GM18873 (cell line): Measurements from ENCODE around the gene VWC2L.

Experiments used
- ATAC-seq: cut with Tn5 transposase; IDR thresholded peaks from one replicate; pipeline ENCODE4 v1.9.1; 2021; ENCODE audit warnings: mild to moderate bottlenecking, moderate library complexity, moderate number of reproducible peaks; ENCODE audit not compliant: unreplicated experiment, low FRiP score

VWC2L gene

GRCh38 chr2:214465363-214466146, 54.7 kb downstream of the VWC2L start:
- ATAC-seq = no peak

DNA sequence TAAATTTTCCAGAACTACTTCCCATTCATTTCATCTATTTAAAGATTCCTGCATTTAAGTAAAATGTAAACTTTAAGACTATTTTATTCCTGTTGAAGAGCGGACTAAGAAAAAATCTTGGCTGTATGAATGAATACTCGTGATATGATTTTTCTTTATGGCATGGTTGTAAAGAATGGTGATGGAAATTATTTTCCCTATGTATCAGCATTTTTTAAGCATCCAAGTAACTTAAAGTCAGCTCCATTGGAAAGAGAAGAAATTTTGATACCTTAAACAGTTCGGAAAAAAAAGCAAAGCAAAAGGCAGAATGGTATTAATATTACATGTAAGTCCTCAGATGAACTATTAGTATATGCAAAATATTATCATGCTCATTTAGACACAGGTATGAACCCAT, 58.9 kb downstream of the VWC2L start:
- ATAC-seq = no peak

DNA sequence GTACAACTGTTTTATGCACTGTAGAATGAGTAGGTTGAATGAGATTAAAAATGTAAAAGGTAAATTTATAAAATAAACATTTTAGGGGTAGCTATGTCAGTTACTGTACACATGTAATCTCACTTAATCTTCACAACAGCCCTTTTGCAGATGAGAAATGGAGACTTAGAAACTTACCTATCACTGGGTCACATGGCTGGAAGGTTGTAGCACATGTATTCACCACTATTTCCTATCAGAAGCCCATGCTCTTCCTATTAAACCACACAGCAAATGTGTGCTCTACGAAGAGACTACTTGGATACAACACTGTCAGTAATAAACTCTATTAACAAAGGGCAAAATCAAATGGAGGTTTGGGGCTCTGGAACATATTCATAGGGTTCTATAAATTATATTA, 60.5 kb downstream of the VWC2L start:
- no peak for ATAC-seq

GRCh38 chr2:214471990-214472389, 61.1 kb downstream of the VWC2L start:
- no peak for ATAC-seq

- no peak for ATAC-seq
Measured at GRCh38 chr2:214477305-214477704, 66.5 kb downstream of the VWC2L start.

- no peak for ATAC-seq
Measured at GRCh38 chr2:214481204-214481603, 70.3 kb downstream of the VWC2L start.

- ATAC-seq = no peak
Measured at GRCh38 chr2:214482728-214483127, 71.9 kb downstream of the VWC2L start.

DNA sequence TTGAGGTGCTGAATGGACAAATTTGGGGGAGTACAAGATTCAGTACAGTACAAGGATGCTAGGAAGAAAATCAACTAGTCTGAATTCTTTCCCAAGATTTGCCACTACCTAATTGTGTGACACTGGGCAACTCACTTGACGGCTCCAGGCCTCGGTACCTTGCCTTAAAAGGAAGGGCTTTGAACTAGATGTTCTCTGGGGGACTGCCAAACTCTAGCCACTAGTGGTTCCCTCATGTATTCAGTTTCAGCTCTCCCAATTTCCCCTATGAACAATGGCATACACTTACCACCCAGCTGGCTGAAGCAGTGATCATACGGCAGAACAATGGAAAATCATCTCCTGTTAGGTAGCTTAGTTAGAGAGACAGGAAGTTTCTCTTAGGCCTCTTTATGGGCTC, 73.4 kb downstream of the VWC2L start:
- no peak for ATAC-seq

GRCh38 chr2:214484701-214485100, 73.8 kb downstream of the VWC2L start:
- ATAC-seq = no peak

DNA sequence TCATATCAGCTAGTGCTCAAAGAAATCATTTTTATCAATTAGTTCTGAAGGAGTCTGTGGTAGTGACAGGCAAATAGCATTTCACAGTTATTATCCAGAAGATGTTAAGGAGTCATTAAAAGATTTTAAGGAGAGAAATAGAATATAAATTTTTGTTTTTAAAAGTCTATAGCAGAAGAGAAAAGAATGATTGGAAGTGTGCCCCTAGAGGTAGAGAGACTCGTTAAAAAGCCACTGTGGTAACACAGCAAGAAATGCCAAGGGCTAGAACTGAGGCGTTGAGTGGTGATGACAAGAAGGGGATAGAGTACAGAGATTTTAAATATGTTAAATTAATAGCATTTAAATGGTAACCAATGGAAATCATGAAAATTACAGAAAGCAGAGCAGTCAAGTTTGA, 78.3 kb downstream of the VWC2L start:
- no peak for ATAC-seq

- no peak for ATAC-seq
Measured at GRCh38 chr2:214489702-214490101, 78.8 kb downstream of the VWC2L start.

- no peak for ATAC-seq
Measured at GRCh38 chr2:214492152-214492551, 81.3 kb downstream of the VWC2L start.

DNA sequence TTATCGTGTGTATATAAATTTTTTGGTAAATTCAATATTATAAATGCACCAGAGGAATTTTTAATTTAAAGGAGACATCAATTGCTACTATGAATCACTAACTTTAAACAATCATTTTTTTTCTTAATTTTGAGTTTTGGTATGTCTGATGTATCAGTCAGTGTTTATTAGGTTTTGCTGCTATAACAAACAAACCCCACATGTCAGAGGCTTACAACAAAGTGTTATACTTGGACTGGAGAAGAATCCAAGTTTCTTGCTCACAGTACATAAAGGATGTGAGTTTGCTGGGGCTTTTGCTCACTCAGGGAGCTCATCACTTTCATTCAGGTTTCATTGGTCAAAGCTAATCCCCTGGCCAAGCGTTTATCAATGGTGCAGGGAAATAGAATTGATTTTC, 81.8 kb downstream of the VWC2L start:
- ATAC-seq = no peak

GRCh38 chr2:214497489-214497888, 86.6 kb downstream of the VWC2L start:
- no peak for ATAC-seq

DNA sequence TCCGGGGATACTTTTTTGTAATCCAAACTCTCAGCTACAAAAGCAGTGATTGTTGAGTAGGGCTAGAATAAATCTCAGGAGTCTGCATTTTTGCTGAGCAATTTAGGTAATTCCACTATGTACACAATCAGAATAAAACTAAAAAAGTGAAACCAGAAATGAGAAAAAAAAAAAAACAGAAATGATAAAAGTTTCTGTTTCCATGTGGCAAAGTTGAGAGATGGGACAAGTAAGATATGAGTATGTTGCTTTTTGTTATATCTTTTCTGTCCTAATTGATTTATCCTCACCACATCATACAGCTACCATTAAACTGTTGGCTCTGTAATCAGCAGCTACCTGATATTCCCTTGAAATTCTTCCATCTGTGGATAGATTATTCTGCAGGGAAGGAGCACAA, 92.7 kb downstream of the VWC2L start:
- ATAC-seq = no peak

DNA sequence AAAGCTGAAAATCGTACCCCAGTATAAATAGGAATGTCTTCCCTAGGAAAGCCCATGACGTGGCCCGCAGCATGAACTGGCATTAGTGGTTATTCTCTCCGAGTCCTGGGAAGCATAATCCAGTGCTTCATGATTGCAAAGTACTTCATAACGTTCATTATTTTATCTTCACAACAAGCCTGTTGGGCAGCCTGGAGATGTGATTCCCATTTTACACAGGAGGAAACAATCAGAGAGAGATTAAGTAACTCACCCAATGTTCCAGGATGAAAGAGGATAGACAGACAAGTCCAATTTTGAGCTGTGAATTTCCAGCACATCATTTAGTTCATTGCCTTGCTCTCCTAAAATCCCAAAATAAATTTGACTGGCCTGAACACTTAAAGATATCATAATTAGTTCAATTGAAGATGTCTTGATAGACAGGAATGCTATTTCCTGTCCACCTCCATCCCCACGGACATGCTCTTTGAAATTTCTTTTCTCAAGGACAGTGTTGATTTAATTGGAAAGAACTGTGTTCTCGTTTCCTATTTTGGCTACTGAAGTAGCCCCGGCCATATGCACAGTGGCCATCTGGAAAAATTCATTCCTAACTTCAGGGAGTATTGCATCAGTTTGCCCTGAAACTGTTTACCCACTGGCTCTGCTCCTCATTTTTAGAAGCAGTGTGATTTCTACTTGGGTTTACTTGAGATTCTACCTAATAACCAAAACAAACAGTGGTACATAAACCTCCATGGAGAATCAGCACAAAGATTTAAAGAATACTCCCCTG, 93.9 kb downstream of the VWC2L start:
- no peak for ATAC-seq

DNA sequence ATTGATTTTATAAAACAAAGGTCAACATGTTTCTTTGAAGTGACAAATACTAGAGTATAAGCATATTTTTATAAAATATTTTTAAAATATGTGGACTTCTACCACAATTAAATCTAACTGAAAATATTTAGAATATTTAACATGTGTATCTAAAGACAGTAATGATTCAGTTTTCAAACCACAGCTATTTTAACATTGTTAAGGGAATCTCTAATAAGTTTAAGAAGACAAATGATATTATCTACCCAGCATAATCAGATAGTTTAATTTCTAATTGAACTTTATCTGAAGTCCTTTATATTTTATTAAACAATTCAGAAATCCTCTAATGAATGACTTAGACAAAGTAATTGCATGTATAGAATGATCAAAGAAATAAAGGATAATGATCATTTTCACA, 96.2 kb downstream of the VWC2L start:
- ATAC-seq = no peak

DNA sequence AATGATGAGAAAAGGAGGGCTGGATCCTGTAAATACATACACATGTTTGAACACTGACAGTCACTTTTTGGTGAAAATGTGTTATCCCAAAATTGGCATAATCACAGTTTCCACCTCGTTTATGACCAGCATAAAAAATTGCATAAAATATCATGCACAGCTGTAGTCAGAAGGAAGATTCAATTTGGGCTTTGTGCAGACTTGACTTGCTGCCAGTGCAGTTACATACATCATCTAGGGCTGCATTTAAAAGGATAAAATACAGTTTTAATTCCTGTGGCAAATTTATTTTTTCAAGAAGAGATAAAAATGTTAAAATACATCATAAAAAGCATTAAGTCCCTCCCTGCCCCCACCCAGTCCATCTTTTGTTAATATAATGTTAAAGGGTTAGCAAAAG, 103.8 kb downstream of the VWC2L start:
- ATAC-seq = no peak

- no peak for ATAC-seq
Measured at GRCh38 chr2:214515111-214515510, 104.3 kb downstream of the VWC2L start.

GRCh38 chr2:214519258-214519818, 108.5 kb downstream of the VWC2L start:
- no peak for ATAC-seq

DNA sequence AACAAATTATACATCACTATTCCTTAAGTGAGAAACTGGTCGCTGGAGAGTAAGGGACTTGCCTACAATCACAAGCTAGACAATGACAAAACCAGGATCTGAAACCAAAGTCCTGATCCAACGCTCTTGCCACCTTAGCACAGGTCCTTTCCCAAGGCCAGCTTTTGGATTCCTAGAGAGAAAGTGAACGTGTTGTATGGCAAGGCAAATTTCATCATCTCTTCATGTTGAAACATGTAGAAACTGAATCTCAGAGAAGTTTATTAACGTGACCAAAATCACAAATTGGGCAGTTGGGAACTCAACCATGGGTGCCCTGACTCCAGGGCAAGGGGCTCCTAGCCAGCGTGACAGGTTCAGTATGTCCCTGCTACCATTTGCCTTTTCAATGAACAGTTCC, 118.2 kb downstream of the VWC2L start:
- no peak for ATAC-seq

GRCh38 chr2:214529514-214529913, 118.7 kb downstream of the VWC2L start:
- no peak for ATAC-seq
